ENCODE measurements around the gene STRA6.

GRCh38 chr15:74202452-74203401, at the start of gene STRA6:
- TF ChIP-seq CTCF (IDR thresholded peaks at IDR 0.05) (no peak), POLR2A (IDR thresholded peaks at IDR 0.05) (no peak), POLR2AphosphoS5 (IDR thresholded peaks at IDR 0.05) (no peak)

Measured in prostate gland (tissue), 2 donors.